ENCODE measurements around the gene RGS13. TPM values are rescaled to one million over a fixed set of nuclear protein-coding genes. Genes with fewer than 3 reads are reported as not detected.

RGS13 gene
- total and polyA plus RNA-seq, 10 of the 15 experiments (the other 5 are each of a cell fraction or from before 2014, with no cell fraction given): 0.23 to 16.0 (median 0.36) TPM; not detected in 1

DNA sequence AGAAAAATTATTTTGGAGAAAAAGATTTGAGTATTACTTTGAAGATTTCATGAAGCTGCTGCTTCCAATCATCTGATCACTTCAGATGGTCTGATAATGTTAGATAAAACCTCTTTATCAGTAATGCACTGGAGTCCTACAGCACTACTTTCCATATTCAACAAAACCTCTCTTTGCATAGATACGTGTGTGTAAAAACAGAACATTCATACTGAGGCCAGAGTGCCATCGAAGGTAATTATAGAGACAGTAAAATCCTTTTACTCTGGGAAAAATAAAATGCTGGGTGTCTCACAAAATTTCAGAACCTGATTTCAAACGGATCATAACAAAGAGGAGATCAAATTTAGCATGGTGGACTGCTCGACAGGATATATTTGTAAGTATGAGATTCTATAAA lies at the start of gene RGS13 (continued):
- TF ChIP-seq, protein P1, sequence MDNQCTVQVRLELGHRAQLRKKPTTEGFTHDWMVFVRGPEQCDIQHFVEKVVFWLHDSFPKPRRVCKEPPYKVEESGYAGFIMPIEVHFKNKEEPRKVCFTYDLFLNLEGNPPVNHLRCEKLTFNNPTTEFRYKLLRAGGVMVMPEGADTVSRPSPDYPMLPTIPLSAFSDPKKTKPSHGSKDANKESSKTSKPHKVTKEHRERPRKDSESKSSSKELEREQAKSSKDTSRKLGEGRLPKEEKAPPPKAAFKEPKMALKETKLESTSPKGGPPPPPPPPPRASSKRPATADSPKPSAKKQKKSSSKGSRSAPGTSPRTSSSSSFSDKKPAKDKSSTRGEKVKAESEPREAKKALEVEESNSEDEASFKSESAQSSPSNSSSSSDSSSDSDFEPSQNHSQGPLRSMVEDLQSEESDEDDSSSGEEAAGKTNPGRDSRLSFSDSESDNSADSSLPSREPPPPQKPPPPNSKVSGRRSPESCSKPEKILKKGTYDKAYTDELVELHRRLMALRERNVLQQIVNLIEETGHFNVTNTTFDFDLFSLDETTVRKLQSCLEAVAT (IDR thresholded peaks at IDR 0.05): no peak

DNA sequence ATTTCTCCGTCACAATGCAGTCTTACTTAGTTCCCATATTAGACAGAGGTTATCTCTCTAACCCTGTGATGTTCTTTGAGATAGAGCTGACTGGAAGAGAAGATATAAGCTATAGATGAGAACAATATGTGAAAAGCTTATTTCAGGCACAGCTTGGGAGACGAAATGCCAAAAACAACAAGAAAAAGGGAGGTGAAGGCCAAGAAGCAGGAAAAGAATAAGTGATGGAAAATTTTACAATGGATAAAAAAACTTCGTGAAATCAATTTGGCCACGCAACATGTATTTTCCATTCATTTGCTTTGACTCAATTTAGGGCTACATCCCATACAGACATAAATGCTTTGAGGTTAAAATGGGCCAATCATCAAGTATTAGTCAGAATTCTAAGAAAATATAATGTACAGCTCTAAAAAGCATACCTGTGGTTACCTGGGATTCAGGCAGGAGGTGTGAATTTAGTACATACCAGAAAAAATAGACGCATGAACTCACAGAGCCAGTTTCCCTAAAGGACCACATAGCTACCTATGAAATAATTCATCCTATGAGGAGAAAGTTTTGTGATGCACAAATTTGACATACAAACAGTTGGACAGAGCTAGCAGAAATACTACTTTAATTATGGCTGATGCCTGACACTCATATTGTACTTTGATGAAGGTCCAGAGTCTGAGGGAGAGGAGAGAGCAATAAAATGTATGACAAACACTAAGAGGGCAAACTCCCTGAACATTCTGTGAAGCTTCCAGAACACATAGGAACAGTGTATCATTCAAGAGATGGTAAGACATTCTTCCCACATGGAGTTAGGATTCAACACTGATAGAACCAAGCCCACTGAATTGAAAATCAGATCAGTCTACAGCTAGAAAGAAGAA lies 48.3 kb upstream of the RGS13 start:
- ChIA-PET CTCF (interaction anchor here (0.6 to 1.7 kb wide), 8 partner anchors 8 to 114 kb away, joined by 3 to 5 read pairs (median 4); no protein-coding TSS in a partner anchor), POLR2A (interaction anchor here (1.7 to 2.6 kb wide), 2 partner anchors 9 to 12 kb away, joined by 4 to 7 read pairs; no protein-coding TSS in a partner anchor), RAD21 (ENCODE audit: unreplicated experiment) (interaction anchor here (0.6 to 1.5 kb wide), 5 partner anchors 17 to 1523 kb away, joined by 3 to 4 read pairs (median 3); no protein-coding TSS in a partner anchor), SMC1A (ENCODE audit: uncharacterized antibody, unreplicated experiment) (interaction anchor here (0.6 to 13.5 kb wide), 10 partner anchors 9 to 421 kb away, joined by 3 to 175 read pairs (median 3); no protein-coding TSS in a partner anchor)
- Histone ChIP-seq H3K36me3 (ENCODE audit: control insufficient read depth in 2 of 2, insufficient read depth in 2 of 2, low read length in 1 of 2) (no peaks in the 10 kb centered on the region), H3K27ac (ENCODE audit: control insufficient read depth, insufficient read depth) (no peak overlapping the region), H3K4me1 (ENCODE audit: control insufficient read depth, insufficient read depth, low read length) (no peaks in the 10 kb centered on the region), H2AFZ (ENCODE audit: control insufficient read depth, low read depth, low read length) (no peak overlapping the region), H3K4me2 (ENCODE audit: control insufficient read depth, insufficient read depth) (no peak overlapping the region), H3K27me3 (replicated peaks in 1 of 2; ENCODE audit: control insufficient read depth in 2 of 2, insufficient read depth in 2 of 2, low read length in 1 of 2) (no peaks in the 10 kb centered on the region), H3K9me3 (replicated peaks; ENCODE audit: control insufficient read depth, insufficient read depth, low read length) (no peaks in the 10 kb centered on the region), H4K20me1 (ENCODE audit: control insufficient read depth, insufficient read depth) (no peaks in the 10 kb centered on the region), H3K9ac (ENCODE audit: control insufficient read depth, insufficient read depth, low read length) (no peak overlapping the region), H3K79me2 (ENCODE audit: control insufficient read depth, insufficient read depth, low read length) (no peaks in the 10 kb centered on the region), H3K4me3 (no peak overlapping the region)
- 70% methylated on average over 5 of the region's 5 CpGs for WGBS (ENCODE audit: insufficient coverage, insufficient replicate concordance, low lambda C conversion rate, missing lambda C conversion rate)
- BruUV-seq (replicated peaks): no TSS peak
- no peak for FAIRE-seq
- no peak for ATAC-seq
- in situ Hi-C loops (cut with MboI) (no loop called here), intact Hi-C loops (cut with micrococcal nuclease; ENCODE audit: unreplicated experiment) (no loop called here)
- DNase-seq (ENCODE audit: low read depth, low spot score): no peak
- TF ChIP-seq SREBF2 (IDR thresholded peaks at IDR 0.05; ENCODE audit: low read length) (no peak), SRF (IDR thresholded peaks at IDR 0.05; ENCODE audit: low read depth in 2 of 2, low read length in 2 of 2) (no peak), MXI1 (IDR thresholded peaks at IDR 0.05; ENCODE audit: low read depth, low read length) (no peak), FOS (IDR thresholded peaks at IDR 0.05; ENCODE audit: borderline replicate concordance, extremely low read depth, insufficient read length) (no peak)
- TF ChIP-seq, protein P2, sequence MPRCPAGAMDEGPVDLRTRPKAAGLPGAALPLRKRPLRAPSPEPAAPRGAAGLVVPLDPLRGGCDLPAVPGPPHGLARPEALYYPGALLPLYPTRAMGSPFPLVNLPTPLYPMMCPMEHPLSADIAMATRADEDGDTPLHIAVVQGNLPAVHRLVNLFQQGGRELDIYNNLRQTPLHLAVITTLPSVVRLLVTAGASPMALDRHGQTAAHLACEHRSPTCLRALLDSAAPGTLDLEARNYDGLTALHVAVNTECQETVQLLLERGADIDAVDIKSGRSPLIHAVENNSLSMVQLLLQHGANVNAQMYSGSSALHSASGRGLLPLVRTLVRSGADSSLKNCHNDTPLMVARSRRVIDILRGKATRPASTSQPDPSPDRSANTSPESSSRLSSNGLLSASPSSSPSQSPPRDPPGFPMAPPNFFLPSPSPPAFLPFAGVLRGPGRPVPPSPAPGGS (IDR thresholded peaks at IDR 0.05; ENCODE audit: borderline replicate concordance, insufficient read depth, low read depth, low read length, poor library complexity, severe bottlenecking): no peak
